Pons (tissue), 1 donor: ENCODE data around the gene MST1.
A peak's percentile ranks its signal among the peaks of the same experiment; 100 is the strongest.

Experiments used
- DNase-seq: peaks from one replicate; pipeline ENCODE4 v3.0.0-alpha.2; 2016; ENCODE audit warnings: low spot score

Gene MST1

DNA sequence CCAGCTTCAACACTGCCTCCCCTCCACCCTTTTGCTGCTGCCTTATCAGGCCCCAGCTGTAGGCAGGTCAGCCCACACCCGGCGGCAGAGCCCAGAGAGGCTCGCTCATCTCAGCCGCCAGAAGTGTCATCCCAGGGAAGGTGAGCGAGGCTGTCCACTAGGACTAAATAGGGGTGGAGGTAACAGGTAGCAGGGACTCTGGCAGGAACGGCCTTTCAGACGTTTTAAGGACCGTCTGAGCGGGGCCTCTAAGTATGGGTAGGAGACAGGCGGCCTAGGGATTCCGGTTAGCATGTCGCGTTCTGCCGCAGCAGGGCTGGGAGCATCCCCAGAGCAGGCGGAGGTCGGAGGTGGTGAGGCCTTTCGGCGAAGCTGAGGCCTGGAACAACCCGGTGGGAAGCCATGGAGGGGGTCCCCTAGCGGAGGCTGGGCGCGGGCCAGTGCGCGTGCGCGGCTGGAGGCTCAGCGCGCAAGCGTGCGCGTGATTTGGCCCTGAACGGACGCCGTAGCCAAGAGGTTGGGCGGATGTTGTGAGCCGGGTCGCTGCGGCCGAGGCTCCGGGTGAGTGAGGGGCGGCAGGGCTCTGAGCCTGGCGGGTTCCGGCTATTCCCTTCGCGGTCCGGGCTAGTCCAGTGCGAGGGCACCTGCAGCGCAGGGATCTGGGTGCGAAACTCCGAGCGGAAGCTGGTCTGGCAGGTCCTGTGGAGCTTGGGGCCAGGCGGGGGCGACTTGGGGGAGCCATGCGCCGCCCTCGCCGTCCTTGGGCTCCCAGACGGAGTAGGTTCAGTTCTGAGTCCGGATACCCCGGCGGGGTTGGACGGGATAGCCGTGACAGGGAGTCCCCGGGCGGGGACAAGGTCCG is at the start of gene MST1, which contains the start of gene RNF123:
TSS of gene MST1 (minus strand) at position 429 of the 862 bp plus-strand sequence. CDS start 783 bp downstream, outside the sequence.
TSS of gene RNF123 (plus strand) at position 512 of the 862 bp plus-strand sequence. CDS start 1,609 bp downstream, outside the sequence.
- peak; percentile 81 for DNase-seq

DNA sequence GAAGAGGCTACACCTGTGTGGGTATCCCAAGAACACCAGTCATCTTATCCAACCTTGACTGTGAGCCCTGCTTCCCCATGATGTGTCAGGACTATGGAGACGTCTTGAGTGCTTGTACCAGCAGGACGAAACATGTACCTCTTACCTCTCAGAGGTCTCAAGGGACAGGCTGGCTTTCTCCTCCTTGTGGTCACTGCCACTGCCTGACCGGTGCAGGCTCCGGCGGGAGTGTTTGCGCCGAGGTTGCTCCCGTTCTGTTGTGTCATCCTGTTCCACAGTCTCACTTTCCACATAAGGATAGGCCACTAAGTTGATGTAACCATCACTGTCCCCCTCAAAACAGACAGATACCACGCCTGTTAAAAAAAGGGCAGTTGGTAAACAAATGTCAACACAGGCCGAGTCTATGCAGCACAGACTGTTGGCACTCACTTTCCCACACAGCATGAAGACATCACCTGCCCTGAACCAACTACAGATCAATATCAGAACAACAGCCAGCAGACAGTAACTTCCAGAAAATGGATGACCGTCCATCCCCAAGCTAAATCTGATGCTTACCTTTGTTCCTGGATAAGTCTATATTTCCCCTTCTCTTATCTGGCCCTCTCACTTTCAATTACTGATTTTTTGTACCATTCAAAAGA is 48.9 kb upstream of the MST1 start:
- no peak for DNase-seq

DNA sequence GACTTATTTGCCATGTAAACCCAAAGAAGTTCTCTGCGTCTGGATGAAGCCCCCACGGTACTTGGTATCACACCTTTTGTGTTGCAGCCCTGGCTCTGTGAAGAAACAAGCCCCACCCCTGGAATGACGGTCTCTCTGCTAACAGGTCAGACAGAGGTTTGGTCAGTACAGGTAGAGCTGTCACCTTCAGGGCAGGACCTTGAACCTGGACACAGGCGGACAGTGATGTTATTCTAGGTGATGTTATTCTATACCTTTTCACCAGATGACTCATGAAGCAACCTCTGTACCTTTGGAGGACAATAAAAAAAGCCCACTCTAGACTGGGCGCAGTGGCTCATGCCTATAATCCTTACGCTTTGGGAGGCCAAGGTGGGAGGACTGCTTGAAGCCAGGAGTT is 45.5 kb upstream of the MST1 start:
- DNase-seq = no peak

DNA sequence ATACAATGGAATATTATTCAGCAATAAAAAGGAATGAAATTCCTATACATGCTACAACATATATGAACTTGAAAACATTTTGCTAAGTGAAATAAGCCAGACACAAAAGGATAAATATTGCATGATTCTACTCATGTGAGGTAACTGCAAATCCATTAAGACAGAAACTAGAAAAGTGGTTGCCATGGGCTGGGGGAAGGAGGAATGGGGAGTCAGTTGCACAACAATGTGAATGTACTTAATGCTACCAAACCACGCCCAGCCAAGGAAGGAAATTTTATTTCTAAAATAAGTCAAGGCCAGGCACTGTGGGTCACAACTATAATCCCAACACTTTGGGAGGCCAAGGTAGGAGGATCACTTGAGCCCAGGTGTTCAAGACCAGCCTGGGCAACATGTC is 44.3 kb upstream of the MST1 start:
- no peak for DNase-seq

DNA sequence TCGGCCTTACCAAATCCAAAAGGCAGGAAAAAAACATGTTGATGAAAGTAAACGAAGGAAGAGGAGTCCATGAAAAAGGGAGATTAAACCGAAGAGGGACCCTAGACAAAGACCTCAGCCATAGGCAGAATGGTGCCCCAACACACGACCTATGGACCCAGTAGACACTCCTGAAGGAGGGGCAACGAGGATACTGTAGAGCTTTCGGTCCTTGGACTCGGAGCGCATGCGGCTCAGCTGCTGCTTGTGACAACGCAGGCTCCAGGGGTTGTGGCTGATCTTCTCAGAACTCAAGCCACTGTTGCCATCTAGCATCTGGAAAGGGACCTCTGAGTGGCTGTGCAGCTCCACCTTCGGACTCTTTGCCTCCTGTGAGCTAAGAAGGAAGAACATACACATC is 43.3 kb upstream of the MST1 start:
- DNase-seq = no peak

DNA sequence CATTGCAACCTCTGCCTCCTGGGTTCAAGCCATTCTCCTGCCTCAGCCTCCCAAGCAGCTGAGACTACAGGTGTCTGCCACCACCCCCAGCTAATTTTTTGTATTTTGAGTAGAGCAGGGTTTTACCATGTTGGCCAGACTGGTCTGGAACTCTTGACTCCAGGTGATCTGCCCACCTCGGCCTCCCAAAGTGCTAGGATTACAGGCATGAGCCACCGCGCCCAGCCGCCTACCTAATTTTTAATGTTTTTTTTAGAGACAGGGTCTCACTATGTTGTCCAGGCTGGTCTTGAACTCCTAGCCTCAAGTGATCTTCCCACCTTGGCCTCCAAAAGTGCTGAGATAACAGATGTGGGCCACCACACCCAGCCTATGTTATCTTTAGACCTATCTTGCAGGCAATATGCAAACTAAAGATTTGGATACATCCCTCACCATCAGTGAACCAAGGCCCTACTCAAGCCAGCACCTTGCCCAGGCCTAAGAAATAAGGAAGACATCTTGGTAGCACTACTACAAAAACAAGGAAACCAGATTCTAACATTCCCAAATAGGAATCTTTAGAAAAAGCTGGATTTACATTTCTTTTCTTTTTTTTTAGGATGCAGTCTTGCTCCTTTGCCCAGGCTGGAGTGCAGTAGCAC is 40.8 kb upstream of the MST1 start:
- no peak for DNase-seq

DNA sequence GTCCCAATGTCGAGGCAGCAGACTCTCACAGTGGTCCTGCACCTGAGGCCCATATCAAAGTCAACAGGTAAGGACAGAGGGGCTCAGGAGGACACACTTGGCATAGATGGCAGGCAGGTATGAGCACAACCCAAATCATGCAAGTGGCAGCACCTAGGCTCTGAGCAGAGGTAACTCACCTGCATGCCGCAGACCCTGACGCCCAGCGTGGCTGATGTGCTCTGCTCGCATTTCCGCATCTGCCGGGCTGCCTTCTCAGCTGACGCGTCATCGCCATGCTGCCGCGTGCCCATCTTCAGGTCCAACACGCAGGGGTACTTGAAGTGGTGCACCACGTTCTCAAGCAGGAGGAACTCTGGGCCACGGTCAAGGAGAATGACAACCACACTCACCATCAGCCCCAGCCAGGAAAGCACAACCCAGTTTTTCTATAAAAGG is 38.7 kb upstream of the MST1 start:
- DNase-seq = no peak

DNA sequence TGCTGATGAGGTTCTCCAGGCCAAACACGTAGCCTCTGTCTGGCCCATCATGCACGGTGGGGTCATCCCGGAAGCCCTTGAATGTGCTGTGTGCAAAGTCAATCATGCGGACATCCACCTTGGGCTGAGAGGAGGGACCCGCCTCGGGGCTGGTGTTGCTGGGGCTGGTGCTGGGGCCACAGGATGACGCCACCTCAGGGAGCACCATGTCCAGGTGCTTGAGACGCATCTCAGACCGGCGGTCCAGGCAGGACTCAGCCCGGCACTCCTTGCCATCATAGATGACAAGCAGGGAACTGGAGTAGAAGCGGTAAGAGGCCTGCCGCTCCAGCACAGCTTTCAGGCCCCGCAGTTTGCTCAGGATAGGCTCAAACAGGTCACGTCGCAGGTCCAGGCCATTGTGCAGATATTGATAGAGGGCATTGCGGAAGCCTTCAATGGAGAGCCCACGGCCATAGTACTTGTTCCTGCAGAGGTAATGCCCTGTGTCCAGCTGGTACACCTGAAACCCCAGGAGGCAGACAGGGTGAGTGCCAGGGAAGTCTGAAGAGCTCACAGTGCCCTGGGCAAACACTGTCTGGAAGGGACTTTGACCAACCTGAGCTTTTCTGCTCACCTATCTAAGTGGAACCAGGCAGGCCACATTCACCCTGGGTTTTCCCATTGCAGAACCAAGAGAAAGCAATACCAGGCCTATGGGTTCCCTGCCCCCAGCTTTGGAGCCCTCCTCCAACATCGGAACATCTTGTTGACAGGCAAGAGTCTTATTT is 38.1 kb upstream of the MST1 start:
- no peak for DNase-seq

DNA sequence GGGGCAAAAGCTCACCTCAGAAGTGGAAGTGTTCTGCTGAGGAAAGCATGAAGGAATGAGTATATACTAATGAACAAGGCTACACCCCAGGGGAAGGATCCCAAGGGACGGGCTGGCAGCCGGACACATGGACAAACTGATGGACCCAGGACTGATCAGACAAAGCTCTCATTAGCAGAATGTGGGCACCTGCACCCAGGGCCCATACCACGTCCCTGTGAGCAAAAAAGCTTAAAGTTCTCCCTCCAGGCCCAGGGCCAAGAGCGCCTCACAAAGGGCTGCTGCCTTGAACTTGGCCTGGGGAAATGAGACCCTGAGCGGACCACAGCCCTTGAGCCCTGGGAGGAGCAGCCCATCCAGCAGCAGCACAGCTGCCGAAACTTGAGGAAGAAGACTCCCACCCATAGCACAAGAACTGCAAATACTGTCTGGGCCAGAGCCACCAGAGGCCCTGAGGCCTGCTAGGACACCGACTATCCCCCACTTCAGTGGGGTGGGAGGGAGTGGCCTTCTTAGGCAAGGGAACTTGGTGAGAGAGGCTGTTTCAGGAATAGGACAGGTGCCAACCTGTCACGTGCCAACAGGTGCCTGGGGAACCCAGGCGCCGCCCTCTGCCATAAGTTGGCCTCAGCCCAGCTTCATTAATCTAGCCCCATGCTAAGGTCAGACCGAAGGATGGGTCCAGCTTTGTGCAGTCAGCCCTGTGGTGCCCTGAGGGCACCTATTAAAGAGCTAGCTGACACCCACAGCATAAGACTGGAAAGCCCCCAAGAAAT is 36.8 kb upstream of the MST1 start:
- DNase-seq = no peak

DNA sequence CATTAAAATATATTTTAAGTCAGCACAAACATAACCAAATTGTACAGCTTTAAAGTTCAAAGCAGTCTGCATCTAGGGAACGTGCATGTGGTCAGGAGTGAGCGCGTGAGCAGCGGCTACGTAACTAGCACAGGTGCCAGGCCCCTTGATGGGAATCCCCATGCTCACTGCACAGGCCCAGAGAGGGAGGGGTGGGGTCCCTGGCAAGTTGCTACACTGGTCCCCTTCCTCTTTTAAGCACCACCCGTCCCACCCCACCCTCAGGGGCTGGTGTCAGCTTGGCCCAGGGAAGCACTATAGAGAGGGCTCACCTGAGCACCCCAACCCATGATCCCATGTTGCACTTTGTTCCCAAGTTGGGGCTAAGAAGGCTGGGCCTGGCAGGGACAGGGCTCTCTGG is 35.3 kb upstream of the MST1 start:
- DNase-seq = no peak

DNA sequence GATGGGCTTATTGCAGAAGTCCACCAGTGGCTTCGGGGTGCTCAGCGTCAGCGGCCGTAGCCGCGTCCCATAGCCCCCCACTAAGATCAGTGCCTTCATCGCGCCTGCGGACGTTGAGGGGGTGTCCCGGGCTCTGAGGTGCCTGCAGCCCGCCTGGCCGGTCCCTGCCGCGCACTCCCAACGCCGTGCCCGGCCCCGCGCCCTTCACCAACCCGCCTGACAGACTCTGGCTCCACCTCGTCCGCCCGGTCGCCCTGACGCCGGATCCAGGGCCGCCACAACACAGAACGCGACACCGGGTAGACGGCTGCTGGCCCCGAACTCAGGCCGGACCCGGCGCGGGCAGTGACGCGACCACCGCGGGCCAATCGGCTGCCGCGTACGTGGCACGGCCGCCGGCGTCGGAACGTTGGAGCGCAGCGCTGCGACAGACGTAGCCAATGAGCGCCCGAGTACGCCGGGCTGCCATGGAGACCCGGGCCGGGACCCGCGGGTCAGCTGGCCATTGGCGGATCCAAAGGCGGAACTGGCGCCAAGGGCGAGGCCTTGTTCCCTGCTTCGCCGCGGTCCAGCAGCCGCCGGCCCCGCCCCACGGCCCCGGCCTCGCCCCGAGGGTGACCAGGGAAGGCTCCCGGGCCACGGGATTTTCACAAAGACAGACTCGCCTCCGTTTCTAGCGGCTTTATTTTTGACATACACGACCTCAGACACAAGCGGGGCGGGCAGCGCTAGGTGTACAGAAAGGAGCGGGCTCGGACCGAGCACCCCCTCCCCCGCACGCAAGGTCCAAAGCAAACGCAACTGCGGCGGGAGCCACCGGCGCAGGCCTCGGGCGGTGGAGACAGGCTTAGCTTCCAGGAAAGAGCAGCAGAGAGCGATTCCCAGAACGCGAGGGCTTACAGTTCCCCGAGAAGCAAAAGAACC is 34.6 kb upstream of the MST1 start, which contains the start of gene GMPPB:
TSS of gene GMPPB (minus strand) at position 324 of the 924 bp plus-strand sequence. CDS start at position 99, 225 bp downstream.
- peak; percentile 92 for DNase-seq

DNA sequence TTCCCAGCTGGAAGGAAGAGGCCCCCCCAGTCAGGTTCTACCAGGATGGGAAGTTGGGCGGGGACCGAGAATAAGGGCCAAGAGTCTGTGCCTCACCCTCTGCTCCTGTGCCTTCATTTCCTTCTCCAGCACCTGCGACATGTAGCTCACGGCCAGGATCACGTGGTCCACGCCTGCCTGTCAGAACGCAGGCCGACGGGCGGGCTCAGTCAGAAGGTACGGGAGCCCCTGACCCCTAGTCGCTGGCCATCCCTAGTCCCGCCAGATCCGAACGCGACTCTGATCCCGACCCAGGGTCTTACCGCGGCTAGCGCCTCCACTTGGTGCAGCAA is 34.0 kb upstream of the MST1 start:
- DNase-seq = no peak

DNA sequence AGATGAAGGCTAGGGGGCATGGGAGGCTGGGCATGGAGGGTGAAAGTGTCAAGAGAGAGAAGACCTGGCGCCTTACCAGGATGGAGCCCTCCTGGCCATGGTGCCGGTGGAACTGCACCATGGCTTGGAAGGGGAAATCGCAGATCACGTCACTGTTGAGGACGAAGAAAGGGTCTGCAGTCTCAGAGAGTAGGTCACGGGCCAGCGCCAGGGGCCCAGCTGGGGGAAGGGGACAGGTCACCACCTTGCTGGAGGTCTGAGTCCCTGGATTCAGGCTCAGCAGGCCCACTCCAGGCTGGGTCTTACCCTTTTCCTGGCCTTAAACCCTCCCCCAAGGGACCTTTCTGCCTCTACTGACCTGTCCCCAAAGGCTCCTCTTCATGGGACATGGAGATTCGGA is 33.6 kb upstream of the MST1 start:
- DNase-seq = no peak

DNA sequence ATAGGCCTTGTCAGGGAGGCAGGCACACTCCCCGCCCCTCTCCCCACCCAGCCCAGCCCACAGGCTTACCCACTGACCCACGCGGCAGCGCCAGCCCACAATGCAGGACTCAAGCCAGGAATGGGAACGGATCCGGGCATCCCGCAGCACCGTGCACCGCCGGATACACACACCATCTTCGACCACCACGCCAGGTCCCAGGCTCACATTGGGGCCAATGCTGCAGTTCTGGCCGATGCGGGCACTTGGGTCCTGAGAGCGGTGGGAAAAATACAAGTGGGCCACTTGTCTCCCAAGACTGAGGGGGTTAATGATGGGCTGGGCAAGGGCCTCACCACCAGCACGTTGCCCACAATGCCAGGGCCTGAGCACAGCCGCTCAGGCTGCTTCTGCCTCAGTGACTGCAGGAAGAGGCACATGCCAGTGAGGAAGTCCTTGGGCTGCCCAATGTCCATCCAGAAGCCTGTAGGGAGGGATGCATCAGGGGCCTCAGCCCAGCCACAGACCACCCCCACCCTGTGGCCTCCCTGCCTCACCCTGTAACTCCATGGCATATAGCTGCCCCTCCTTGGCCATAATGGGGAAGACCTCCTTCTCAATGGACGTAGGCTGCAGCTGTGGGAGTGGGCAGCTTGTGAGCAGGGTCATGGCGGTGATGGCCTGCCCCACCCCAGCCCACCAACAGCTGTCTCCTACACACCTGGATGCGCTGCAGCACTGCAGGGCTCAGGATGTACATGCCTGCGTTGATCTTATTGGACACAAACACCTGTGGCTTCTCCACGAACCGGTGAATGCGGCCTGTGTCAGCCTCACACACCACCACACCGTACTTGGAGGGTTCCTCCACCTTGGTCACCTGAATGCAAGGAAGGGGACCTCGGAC is 32.9 kb upstream of the MST1 start:
- DNase-seq = no peak

DNA sequence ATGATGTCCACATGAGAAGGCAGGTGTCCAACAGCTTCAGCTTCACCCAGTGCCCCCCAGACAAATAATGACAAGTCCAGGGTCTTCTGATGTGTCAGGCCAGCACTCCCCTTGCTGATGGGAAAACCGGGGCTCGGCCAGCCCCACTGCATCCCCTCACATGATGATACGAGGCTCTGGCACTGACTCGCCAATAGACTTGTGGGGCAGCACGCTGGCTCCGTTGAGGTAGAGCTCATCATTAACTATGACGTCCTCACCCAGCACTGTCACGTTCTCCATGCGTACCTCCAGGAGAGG is 32.3 kb upstream of the MST1 start:
- no peak for DNase-seq

DNA sequence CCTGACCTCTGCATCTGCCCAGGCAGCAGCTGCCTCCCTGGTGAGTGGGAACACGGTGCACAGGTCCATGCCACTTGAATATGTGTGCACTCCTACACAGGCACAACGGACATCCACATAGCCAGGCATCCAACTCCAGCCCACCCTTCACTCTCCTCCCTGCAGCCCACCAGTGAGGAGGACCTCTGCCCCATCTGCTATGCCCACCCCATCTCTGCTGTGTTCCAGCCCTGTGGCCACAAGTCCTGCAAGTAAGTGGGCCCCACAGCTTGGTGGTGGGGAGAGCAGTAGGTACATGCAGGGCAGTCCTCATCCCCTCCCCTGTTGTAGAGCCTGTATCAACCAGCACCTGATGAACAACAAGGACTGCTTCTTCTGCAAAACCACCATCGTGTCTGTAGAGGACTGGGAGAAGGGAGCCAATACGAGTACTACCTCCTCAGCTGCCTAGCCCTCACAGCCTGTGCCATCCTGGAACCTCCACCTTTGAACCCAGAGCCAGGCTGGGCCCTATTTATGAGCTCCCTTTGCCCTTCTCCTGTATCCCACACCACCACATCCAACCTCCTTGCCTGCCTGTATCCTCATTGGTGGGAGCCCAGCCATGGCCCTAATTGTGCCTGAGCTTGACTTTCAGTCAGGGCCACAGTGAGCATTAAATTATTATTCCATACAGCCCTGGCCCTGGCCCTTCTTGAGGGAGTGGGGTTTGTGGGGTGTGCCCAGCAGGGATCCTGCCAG is 31.8 kb upstream of the MST1 start:
- no peak for DNase-seq

DNA sequence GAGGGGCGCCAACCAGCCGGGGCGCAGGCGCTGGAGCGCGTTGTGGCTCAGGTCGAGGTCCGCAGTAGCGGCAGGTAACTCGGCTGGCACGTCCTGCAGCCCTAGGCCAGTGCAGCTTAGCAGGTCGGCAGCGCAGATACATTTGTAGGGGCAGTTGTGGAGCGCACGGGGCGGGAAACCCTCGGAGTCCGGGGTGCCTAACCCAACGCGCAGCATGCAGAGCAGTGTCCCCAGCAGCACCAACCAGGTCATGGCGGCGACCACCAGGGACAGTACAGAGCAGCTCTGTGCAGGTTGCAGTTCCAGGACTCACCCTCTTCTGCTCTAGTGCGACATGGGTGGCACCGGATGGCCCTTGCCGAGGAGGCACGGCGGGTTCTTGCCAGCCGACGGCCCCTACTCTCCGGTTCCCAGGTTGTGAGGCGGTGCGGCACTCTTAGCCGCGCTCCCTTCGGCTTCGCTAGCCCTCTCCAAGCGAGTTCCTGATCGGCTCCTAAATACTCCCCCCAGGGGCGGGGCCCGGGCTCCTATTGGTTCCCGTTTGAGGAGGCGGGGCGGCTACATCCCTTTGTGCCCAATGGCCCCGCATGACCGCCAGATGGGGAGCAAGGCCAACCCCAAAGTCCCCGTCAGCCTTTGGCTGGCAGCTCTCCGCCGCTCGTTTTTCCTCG is 30.1 kb upstream of the MST1 start, which contains the start of gene AMIGO3:
TSS of gene AMIGO3 (minus strand) at position 471 of the 671 bp plus-strand sequence. CDS start at position 252, 219 bp downstream.
- DNase-seq = peak; percentile 95

DNA sequence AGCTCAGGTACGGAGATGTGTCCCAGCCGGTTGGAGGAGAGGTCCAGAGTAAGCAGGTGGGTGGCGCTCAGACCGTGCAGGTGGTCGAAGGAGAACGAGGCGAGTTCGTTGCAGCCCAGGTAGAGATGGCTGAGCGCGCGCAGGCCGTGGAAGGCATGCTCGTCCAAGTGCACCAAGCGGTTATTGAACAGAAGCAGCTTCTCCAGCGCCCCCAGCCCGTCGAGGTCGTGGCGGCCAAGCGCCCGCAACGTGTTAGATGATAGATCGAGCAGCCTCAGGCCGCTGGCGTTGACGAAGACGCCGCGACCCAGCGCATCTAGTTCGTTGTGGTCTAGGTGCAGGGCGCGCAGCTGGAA is 29.6 kb upstream of the MST1 start:
- no peak for DNase-seq
